Effector CD4-positive, alpha-beta T cell (primary cell): ENCODE data around the gene STK39.
"Not testable (repeated sequence)": the region's sequence is repeated elsewhere in the genome, so short reads cannot be mapped to it uniquely, and the experiment has no call there.

Experiments
- DNase-seq: peaks from one replicate; pipeline ENCODE4 v3.0.0-alpha.2; 2020

STK39 gene

DNA sequence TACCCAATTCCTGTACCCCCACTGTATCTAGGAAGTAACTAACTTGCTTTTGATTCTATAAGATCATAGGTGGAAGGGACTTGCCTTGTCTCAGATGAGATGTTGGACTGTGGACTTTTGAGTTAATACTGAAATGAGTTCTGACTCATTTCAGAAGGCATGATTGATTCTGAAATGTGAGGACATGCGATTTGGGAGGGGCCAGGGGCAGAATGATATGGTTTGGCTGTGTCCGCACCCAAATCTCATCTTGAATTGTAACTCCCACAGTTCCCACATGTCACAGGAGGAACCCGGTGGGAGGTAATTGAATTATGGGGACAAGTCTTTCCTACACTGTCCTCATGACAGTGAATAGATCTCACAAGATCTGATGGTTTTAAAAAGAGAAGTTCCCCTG is 165.9 kb downstream of the STK39 start:
- not testable (repeated sequence) for DNase-seq

DNA sequence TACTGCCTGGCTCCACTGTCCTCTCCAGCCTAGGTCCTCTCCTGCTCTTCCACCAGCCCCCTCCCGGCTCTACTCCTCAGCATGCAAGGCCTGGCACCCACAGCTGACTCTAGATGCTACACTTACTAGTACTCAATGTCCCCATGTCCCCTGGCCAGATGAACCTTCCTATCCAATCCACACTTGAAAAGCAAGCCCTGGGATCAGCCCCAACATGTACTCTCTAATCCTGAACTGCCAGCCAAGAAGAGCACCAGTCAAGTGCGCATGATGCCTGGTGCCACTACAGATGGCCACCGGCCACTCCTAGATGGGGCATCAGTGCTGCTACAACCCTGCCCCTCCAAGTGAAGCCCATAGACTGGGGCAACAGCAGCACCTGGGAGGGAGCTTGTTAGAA is 168.2 kb downstream of the STK39 start:
- no peak for DNase-seq

DNA sequence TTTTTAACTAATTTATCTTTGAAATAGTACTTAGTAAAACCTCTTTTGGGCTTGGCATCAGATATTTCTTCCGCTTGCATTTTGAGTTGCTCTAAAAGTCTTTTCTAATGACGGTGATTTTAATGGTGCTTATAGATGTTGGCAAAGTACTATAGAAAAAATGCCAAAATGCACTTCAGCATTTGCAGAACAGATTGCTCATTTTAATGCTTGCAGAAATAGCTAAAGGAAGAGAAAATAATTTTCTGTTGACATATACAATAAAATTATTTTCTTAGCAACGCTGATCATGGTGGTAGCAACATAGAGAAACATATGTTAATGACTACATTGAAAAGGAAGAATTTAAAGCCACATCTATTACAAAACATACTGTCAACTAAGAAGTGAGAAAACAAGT is 170.7 kb downstream of the STK39 start:
- DNase-seq: no peak

DNA sequence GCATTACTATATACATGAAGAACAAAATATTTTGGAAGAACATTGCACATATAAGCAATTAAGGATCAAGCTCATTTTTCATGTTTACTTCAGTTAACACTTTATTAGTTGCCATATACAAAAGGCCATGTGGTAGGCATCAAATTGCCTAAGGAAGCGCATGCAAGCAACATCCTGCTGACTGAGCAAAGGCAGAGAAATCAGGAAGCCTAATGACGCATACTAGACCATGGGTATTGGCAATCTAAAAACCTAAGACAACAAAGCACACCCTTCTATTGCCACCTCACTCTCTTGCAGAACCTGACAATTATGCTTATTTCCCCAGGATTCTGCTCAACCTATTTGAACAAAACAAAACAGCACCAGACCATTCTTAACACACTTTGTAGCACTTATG is 171.9 kb downstream of the STK39 start:
- DNase-seq: no peak

DNA sequence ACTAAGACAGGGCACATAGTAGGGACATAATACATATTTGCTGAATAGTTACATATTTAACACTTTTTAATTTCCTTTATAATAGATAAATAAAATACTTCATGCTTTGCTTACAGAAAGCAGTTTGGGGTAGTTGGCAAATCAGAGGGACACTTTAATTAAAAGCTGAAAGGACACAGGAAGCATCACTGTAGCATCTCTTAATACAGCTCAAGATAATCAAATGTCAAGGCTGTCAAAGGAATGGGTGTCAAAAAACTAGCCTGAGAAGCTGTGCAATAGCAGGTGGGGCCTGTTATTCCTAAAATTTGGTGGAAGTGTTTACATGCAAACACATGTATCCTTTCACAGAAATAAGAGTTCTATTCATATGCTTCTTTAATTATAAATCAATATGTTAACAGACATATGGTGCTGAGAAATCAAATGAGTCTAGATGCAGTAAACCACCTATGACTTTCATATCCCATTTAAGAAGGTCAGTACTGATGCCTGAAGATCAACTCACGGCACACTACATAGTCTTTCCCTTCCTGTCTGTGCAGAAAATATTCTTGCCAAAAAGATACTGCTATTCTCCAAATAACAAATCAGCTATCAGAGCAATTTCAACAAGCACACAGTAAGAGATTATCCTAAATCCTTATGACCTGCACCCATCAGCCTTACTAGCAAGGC is 174.6 kb downstream of the STK39 start:
- no peak for DNase-seq

DNA sequence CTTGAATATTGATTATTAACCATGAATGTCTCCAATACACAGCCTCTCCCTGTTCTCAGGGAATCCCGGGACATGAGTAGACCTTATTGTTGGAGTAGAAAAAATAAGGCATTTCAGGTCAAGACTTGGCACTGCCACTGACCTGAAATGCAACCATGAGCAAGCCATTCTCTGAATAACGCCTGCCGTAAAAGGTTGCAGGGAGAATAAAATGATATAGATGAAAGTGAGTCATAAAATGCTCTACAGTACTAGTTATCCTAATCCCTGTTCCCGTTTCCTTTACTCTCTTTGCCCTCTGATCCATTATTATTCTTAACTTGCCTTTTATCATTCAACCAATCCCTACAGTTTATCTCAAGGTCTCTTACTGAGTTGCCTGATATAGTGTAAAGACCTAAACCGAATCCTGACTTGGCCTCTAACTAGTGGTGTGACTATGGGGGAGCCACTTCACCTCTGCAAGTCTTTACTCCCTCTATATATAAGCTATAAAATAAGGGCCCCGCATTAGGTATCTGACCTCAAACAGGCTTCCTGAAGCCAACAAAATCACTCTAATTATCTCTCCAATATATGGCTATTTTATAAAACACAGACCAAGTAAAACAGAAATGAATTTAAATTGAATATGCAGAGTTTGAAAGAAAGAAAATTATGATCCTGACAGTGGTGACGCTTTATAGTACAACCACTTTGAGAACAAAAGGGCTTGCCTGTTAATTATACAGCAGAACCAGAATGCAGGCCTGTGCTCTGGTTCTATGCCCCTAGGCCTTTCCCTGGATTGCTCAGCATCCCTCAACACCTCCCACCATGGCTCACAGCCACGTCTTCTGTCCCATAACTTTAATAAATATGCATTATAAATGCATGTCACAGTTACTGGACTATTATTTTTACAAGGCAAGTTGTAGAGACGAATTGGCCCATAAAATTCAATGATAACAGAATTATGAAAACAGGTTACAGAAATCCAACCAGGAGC is 183.1 kb downstream of the STK39 start:
- DNase-seq: no peak

DNA sequence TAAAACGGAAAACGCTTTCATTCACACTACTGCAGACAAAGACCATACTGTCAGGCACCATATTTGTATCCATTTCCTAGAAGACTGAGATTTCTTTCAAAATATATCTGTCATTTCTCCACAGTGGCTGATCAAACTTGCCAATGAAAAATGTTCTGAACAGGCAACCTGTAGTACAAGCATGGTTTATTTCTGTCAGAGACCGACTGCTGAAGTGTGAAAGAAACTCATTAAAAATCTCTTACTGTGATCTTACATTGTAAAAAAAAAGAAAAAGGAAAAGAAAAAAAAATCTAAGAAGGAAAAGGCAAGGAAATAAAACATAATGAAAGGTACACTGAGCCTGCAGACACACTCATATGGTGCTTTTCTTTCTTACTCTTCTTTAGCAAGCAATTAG is 184.5 kb downstream of the STK39 start:
- no peak for DNase-seq

DNA sequence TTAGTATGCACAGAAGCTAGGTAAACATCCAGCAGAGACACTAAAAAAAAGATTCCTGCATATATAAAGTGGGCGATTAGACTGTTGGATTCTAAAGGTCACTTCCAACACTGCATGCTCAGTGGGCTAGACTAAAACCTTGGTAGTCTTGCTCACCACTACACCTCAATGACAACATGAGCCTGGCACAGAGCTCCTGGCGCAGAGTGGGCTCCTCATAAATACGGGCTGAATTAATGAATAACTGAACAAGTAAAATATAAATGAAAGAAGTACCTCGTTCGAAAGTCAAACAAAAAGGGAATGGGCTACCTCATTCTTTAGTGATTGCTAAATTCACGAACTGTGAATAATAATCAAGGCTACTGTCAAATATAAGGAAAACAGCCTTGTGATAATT is 185.3 kb downstream of the STK39 start:
- DNase-seq: no peak

DNA sequence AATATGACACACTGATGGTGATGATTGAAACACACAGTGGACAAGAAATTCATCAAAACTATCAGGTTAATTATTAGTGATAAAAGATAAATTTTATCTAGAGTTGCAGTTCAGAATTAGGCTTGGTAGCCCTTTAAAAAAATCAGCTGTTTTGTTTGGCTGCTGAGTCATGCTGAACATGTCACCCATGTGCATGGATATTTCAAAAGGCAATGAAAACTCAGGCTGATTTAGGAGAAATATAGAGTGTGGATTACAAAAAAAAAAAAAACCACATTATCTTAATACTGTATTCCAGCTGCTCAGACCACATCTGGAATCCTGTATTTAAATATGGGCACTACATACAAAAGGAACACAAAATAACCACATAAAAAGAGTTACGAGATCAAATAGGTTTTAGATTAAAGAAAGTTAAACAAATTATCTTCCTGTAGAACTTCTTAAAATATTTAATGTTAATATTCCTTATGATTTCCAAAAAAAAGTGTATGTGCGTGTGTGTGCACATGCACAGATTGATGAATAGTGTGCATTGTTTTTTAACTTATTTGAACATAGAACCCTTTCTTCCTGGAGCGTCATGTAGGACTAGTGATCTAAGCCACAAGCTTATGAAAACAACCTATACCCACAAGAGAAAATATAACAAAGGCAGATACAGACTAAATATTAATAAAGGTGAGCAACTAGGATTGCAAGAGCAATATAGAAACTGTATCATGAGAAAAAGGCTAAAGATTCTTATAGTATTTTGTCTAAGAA is 186.2 kb downstream of the STK39 start:
- no peak for DNase-seq

DNA sequence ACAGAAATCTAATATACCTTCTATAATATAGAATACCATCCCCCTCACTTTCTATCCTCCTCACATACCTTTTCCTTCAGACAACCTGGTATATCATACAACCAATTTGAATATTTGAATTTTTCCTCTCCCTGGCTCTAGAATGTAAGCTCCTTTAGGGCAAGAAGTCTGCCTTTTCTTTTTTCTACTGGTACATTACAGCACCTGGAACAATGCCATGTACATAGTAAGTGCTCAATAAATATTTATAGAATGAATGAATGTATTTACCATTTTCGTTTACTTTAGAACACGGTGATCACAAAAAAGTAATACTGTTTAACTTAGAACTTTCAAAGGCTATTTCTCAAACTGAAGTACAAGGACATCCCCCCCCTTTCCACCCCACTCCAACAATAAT is 187.6 kb downstream of the STK39 start:
- no peak for DNase-seq

DNA sequence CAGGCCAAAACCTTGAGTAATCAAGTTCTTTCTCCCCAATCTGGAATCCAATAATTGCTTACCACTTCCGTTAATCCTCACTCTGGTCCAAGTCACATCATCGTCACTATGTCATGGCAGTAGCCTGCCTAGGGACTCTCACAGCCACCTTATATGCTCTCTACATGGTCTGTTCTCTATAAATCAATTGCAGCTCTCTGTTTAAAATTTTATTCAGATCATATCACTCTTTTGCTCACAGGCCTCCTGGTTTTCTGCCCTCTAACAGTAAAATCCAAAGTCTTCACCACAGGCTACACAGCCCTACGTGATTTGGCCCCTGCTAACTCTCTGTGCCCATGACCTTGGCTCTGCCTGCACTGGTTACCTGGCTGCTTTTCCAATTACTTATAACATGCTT is 188.7 kb downstream of the STK39 start:
- DNase-seq: no peak

DNA sequence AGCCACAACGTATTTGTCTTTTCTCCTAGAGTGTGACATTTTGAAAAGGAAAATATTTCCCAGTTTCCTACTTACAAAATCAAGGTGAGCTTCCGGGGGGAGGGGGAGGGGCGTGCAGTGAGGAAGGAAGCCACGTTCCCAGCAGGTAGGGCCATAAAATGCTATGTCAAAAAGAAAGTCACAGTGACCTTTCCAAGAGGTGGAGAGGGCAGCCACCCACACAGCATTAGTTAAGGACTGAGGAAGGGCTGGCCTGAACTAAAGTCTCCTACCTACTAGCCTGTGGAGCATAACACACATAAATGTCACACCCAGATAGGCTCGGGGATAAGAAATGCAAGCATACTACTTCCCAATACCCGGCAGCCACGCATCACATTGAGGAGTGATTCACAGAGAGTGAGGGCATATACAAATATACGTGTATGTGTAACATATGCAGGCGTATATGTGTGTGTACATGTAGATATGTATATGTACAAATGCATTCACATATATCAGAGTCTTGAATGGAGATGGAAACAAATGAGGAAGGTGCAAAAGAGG is 191.1 kb downstream of the STK39 start:
- DNase-seq: no peak

DNA sequence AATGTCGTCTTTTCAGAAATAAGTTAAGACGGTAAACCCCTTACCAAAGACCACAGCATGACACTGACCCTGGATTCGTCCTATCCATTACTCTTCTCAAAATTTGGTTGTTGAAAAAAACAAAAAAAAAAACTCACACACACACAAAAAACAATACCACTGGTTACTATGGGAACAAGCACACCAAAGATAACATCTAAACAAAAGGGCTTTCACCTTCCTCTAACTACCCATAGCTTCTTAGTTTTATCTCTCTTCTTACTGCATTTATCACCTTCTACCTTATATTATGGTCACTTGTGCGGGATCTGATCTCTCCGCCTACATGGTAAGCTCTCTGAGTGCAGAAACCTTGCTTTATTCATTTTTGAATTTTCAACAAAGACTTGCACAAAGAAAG is 192.7 kb downstream of the STK39 start:
- no peak for DNase-seq

DNA sequence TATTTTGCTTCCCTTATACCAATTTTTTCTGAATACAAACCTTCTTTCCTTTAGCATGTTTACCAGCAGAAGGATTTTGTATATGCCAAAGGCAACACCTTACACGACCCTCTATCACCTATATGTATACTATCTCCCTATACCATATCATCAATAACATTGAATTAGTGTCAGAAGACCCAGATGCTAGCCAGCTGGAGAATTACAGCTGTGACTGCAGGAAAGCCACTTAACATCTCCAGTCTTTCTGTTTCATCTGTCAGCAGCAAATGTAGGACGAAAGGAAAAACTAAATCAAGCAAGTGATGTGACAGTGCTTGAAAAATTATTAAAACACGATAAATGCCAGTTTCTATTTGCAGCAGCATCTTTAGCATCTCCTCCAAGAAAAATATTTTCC is 193.7 kb downstream of the STK39 start:
- DNase-seq: no peak

DNA sequence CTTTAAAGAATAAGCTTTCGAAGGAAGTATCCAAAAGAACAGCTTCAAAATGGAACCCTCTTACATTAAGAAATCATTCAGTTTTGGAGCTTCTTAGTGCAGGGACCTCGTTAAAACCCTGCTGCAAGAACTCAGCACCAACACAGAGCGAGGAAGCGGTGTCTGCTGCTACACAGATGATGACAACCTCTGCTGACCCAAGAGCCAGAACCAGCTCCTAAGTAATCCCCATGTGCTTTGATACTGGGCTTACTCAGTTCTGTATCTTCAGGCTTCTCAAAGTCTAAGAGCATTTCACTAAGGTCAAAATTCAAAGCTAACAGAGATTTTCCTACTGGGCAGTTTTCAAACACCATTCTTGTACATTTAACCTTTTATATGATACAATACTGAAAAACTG is 194.6 kb downstream of the STK39 start:
- DNase-seq: no peak

DNA sequence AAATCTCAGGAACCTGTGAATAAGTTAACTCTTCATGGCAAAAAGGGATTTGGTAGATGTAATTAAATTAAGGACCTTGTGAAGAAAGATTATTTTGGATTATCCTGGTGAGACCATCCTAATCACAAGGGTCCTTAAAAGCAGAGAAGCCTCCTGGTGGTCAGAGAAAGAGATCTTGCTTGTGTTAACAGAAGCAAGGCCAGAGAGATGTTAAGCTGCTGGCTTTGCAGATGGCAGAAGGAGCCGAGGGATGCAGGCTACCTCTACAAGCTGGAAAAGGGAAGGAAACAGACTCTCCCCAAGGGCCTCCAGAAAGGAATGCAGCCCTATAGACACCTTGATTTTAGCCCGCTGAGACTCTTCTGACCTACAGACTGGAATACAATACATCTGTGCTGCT is 197.0 kb downstream of the STK39 start:
- no peak for DNase-seq

DNA sequence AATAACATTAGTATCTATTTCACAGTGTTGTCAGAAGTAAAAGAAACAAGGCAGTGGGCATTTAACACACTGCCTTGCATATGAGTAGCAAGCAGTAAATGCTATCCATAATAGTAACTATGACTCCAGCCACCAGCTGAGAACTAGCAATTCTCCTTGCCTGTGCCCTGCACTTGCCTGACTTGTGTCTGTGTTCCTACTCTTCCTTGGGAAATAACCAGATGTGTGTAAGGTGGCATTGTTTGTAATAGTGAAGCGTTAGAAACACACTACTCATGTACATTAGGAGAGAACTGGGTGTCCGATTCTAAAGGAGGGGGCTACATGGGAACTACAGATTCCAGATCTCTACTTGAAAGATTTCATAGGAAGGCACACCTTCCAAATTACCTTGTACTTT is 197.8 kb downstream of the STK39 start:
- no peak for DNase-seq

DNA sequence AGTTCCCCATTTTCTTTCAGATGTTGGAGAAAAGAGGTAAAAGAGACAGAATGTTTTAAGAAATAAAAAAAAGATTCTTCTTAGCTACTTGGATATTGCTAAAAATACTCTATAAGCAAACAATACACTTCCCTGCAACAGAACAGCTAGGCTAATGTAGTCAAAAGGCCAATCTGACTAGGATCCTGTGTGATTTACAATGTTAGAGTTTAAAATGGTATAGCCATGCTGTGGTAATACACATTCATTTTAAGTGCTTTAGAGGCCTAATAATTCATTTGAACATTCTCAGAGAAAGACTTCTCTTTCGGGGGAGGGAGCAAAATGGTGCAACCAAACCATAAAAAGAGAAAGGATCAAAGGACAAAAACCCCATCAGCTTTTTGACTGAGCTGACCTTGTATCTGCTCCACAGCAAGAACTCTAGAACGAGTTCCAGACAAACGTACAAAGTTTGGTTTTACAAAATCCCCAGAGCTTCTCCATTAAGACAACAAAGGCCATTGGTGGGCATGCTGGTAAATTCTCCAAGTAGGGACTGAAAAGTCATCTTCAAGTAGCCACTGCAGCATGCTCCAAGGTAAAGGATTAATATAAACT is 200.2 kb downstream of the STK39 start:
- DNase-seq: no peak

DNA sequence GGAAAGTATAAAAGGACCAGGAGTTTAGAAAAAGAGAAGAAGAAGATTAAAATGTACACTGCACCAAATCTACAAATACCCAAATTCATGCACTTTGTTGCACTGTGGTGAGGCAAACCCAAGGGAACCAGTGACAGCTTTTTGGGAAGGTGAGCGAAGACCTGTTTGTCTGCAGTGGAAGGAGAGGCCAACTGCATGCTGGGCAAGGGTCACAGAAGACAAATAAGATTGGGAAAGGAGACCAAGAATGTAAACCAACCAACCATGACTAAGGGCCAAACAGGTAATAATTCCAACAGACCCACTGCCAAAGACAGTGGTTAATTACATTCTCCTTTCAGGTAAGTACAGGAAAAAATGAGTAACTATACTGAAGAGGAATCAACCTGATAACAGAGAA is 202.8 kb downstream of the STK39 start:
- DNase-seq: no peak

DNA sequence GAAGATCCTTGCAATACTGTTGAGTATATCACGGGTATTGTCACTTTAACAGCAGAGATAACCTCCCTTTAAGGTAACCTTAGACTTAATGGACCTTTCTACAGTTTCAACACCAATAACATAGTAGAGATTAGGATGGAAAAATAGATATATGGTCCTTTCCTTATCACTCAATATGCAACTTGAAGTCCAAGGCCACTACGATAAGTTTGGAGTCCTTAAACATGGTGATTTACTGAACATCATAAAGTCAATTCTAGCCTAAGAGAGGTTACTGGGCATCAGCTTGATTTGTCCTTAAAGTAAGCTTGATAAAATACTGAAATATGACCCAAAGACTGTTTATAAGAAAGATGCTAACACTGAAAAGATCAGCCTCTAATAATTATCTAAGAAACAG is 203.2 kb downstream of the STK39 start:
- DNase-seq: no peak

DNA sequence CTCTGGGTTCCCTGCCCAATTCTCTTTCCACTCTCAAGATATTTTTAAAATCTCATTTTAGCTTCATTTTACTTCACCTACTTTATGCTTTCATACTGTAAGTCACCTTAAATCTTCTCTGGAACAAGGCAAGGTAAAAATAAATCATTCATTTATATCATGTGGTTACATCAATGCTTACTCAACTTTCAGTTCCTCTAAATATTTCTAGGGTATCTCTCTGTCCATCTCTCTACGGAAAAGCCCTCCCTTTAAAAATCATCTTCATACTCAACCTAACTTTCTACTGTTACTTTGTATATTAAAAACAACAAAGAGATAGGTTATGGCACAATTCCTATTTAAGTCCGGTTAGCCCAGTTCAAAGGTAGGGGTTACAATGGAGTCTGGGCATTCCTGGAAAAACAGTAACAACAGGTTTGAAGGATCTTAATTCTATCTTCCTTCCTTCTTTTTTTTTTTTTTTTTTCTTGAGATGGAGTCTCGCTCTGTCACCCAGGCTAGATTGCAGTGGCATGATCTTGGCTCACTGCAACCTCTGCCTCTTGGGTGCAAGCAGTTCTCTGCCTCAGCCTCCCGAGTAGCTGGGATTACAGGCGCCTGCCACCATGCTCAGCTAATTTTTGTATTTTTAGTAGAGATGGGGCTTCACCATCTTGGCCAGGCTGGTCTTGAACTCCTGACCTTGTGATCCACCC is 205.1 kb downstream of the STK39 start:
- not testable (repeated sequence) for DNase-seq

DNA sequence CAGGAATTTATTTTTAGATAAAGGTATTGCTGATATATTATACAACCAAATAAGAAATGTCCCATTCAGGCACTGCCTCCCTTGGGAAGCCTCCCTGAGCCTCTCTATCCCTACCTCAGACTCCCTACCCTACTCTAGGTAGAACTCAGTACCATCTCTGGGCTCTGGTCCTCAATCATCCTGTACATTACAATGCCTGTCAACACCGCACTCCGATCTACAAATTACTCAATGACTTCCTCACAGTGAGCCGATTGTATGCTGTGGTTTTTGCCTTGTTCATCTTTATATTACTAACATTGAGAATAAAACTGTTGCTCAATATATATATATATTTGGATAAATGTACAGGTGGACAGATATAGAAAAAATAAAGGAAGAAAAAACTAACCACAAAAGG is 207.5 kb downstream of the STK39 start:
- DNase-seq: no peak
